Measurements from ENCODE around the gene LIPA. TPM values are rescaled to one million over a fixed set of nuclear protein-coding genes. Genes with fewer than 3 reads are reported as not detected.
"Not testable (repeated sequence)": the region's sequence is repeated elsewhere in the genome, so short reads cannot be mapped to it uniquely, and the experiment has no call there.

LIPA gene
- 10 to 100 TPM; 23.5 to 29.2 TPM for total RNA-seq

DNA sequence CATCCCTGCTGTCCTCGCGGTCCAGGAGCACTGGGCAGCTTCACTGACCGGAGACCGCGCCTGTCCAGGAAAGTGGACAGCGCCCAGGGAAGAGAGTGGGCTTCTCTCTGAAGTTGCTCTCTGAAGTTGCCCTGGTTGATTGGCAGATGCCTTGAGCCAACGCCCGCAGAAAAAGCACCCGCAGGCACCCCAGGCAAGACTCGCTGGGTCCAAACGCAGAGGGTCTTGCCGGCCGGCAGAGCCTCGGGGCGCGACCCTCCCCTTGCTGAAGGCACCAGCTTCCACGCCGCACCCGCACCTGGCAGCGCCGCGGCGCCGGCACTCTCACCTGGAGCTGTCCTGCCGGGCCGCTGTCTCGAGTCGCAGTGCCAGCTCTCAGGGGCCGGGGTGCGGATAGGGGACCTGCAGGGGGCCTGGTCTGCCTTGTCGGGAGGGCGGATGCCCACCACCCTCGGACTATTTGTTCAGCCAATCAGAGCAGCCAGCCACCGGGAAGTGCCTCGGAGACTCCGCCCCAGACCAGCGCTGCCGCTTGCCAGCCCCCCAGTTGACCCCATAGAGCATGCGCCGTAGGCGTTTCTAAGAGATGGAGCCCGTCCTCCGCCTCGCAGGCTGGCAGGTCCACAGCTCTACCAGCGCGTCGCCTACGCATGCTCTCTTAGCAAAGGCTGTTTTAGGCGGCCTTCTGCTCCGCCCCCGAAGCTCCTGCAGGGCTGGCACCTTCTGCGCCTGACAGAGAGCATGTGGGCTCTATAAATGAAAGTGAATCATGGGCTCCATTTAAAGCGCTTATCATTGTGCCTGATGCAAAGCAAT is at the start of gene LIPA:
TSS of gene LIPA (minus strand) at position 367 of the 816 bp plus-strand sequence. CDS start 4,127 bp downstream, outside the sequence.
- POLR2A ChIA-PET: interaction anchor here (0.6 to 1.8 kb wide), 8 partner anchors 22 to 753 kb away, joined by 3 to 11 read pairs (median 4); partner anchors contain the start of genes FAS, IFIT3, IFIT5 and KIF20B
- Mint-ChIP-seq H3K27me3 (ENCODE audit: low read depth) (no peaks in the 10 kb centered on the region), H3K4me1 (ENCODE audit: low read depth) (peaks cover 23% of the 10 kb centered on the region), H3K27ac (peak within 1 kb of the TSS; percentile 39), H3K36me3 (ENCODE audit: low read depth) (peaks cover 19% of the 10 kb centered on the region), H3K9me3 (ENCODE audit: insufficient read depth) (peaks cover 19% of the 10 kb centered on the region), H3K4me3 (peak within 1 kb of the TSS; percentile 88)
- CTCF ChIA-PET: interaction anchor here (0.6 to 2.5 kb wide), 12 partner anchors 11 to 1614 kb away, joined by 3 to 17 read pairs (median 4); partner anchors contain the start of genes CH25H, IFIT1 and IFIT5
- DNase-seq (peak; percentile 97), ATAC-seq (peak; percentile 100)

DNA sequence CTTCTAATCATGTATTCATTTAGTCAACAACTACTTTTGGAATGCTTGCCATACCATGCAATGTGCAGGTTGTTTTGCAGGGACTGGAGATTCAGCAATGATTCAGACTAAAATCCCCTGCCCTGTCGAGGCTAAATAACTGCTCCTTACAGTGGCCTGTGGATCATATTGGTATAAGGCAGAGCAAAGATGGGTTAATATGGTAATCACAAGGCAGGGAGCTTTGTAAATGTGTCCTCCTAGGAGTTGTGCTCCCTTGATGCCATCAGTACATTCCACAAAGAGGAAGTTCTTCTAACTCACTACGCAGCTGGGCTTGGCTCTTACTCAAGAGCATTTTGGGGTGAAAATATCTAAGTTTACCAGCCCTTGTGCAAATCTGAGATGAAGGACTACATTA is 49.7 kb upstream of the LIPA start:
- H3K9me3 Mint-ChIP-seq (ENCODE audit: insufficient read depth): peaks cover 18% of the 10 kb centered on the region
- H3K4me3 Mint-ChIP-seq: peak overlapping the region; percentile 92
- CTCF ChIA-PET: interaction anchor here (0.8 to 4.0 kb wide), 8 partner anchors 26 to 91 kb away, joined by 3 to 18 read pairs (median 4); partner anchors contain the start of genes IFIT1 and IFIT3
- peaks cover 49% of the 10 kb centered on the region for H3K4me1 Mint-ChIP-seq (ENCODE audit: low read depth)
- no peak for DNase-seq
- H3K36me3 Mint-ChIP-seq (ENCODE audit: low read depth): peaks cover 38% of the 10 kb centered on the region
- peak; percentile 14 for ATAC-seq
- POLR2A ChIA-PET: interaction anchor here (0.8 to 3.7 kb wide), 7 partner anchors 22 to 310 kb away, joined by 3 to 23 read pairs (median 7); partner anchors contain the start of genes IFIT1 and IFIT5
- no peaks in the 10 kb centered on the region for H3K27me3 Mint-ChIP-seq (ENCODE audit: low read depth)
- peak overlapping the region; percentile 94 for H3K27ac Mint-ChIP-seq

DNA sequence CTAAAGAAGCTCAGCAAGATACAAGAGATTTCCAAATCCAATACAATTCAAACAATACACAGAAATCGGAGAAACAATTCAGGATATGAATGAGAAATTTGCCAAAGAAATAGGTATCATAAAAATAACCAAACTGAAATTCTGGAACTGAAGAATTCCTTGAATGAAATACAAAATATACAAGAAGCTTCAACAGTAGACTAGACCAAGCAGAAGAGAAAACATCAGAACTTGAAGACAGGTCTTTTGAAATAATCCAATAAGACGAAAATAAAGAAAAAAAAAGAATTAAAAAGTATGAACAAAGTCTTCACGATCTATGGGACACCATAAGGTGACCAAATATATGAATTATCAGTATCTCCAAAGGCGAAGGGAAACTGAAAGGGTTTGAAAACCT is 47.5 kb upstream of the LIPA start:
- CTCF ChIA-PET: no interaction called here
- Mint-ChIP-seq H3K9me3 (ENCODE audit: insufficient read depth) (peaks cover 18% of the 10 kb centered on the region), H3K4me3 (no peak overlapping the region), H3K36me3 (ENCODE audit: low read depth) (peaks cover 21% of the 10 kb centered on the region), H3K27ac (no peak overlapping the region), H3K4me1 (ENCODE audit: low read depth) (peaks cover 63% of the 10 kb centered on the region), H3K27me3 (ENCODE audit: low read depth) (no peaks in the 10 kb centered on the region)
- POLR2A ChIA-PET: interaction anchor here (1.2 kb wide), 1 partner anchor 33 kb away, joined by 5 read pairs; no protein-coding TSS in a partner anchor
- DNase-seq (no peak), ATAC-seq (no peak)

DNA sequence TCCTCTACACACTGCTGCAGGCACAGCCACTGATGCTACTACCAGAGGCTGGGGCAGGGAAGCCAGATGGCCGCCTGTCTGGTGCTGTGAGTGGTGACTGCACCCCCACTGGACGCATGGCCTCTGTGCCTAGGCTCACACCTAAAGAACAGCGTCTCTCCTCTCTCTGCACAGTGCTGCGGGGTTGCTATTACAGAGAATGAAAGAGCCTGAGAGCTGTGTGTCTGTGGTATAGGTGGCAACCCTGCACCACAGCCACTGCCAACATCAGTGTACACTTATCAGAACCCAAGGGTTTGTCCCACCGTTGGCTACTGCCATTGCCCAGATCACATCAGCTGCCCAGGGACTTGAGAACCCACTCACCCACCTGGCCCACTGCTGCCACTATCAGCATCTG is 46.2 kb upstream of the LIPA start:
- Mint-ChIP-seq H3K36me3 (ENCODE audit: low read depth) (peaks cover 16% of the 10 kb centered on the region), H3K27me3 (ENCODE audit: low read depth) (no peaks in the 10 kb centered on the region), H3K27ac (no peak overlapping the region), H3K4me3 (no peak overlapping the region), H3K9me3 (ENCODE audit: insufficient read depth) (peaks cover 18% of the 10 kb centered on the region), H3K4me1 (ENCODE audit: low read depth) (peaks cover 56% of the 10 kb centered on the region)
- ChIA-PET CTCF (no interaction called here), POLR2A (interaction anchor here (1.1 kb wide), 1 partner anchor 30 kb away, joined by 6 read pairs; the partner anchor contains the start of gene IFIT3)
- DNase-seq (no peak), ATAC-seq (no peak)

DNA sequence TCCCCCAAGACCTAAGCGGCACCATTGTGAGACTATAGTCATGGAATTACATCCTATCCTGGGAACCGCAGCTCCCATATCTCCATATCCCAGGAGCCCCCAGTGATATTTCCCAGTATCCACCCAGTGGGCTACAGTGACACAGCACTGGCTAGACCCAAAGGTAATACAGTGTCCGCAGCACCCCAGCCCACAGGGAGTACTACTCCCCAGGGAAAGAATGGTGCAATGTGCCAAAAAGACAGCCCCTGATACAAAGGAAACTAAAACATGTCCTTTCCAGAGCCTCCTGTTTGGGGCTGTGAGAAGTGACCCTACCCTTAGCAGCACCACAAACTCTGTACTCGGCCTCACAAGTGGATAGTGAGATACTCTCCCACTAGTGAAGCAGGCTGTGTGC is 45.8 kb upstream of the LIPA start:
- POLR2A ChIA-PET: interaction anchor here (1.1 kb wide), 1 partner anchor 30 kb away, joined by 6 read pairs; the partner anchor contains the start of gene IFIT3
- no peak for ATAC-seq
- Mint-ChIP-seq H3K9me3 (ENCODE audit: insufficient read depth) (peaks cover 18% of the 10 kb centered on the region), H3K36me3 (ENCODE audit: low read depth) (peaks cover 16% of the 10 kb centered on the region), H3K27ac (no peak overlapping the region), H3K27me3 (ENCODE audit: low read depth) (no peaks in the 10 kb centered on the region), H3K4me3 (no peak overlapping the region), H3K4me1 (ENCODE audit: low read depth) (peaks cover 52% of the 10 kb centered on the region)
- CTCF ChIA-PET: no interaction called here
- no peak for DNase-seq

DNA sequence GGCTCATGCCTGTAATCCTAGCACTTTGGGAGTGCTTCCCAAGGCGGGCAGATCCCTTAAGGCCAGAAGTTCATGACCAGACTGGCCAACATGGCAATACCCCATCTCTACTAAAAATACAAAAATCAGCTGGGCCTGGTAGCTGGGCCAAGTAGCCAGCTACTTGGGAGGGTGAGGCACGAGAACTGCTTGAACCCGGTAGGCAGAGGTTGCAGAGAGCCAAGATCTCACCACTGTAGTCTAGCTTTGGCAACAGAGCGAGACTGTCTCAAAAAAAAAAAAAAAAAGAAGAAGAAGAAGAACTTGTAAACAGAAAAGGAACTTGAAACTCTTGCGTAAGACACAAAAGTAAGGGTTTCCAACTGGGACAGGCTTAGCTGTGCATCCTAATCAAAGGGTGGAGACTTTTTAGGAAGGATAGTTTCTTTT is 44.7 kb upstream of the LIPA start:
- ATAC-seq (no peak), DNase-seq (no peak)
- Mint-ChIP-seq H3K4me3 (peak overlapping the region; percentile 32), H3K4me1 (ENCODE audit: low read depth) (peaks cover 48% of the 10 kb centered on the region), H3K27ac (peak overlapping the region; percentile 23), H3K9me3 (ENCODE audit: insufficient read depth) (peaks cover 18% of the 10 kb centered on the region), H3K36me3 (ENCODE audit: low read depth) (peaks cover 13% of the 10 kb centered on the region), H3K27me3 (ENCODE audit: low read depth) (peaks cover 3% of the 10 kb centered on the region)
- POLR2A ChIA-PET: interaction anchor here (2.0 kb wide), 1 partner anchor 36 kb away, joined by 10 read pairs; no protein-coding TSS in a partner anchor
- CTCF ChIA-PET: interaction anchor here (1.6 kb wide), 1 partner anchor 239 kb away, joined by 3 read pairs; the partner anchor contains the start of gene SLC16A12

DNA sequence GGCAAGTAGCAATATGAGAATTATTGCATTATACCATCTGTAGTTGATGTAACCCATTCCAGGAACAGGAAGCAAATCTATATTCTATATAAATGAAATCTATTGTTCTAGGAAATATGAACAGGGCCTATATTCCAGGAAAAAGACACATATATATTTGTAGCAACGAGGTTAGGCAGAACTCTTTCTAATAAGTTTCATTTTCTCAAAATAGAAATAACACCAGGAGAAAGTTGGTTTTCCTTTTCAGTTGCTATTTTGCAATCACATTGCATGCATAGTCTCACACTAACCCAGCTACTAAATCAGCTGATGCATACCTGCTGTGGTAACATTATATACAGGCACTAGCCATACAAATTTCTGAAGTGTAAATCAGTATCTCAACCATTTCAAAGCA is 44.0 kb upstream of the LIPA start:
- ChIA-PET CTCF (interaction anchor here (1.0 to 2.6 kb wide), 7 partner anchors 32 to 269 kb away, joined by 3 to 20 read pairs (median 3); partner anchors contain the start of genes IFIT1, IFIT3 and SLC16A12), POLR2A (interaction anchor here (0.6 to 2.0 kb wide), 3 partner anchors 32 to 123 kb away, joined by 4 to 10 read pairs (median 6); partner anchors contain the start of gene IFIT3)
- Mint-ChIP-seq H3K27me3 (ENCODE audit: low read depth) (peaks cover 3% of the 10 kb centered on the region), H3K9me3 (ENCODE audit: insufficient read depth) (peaks cover 18% of the 10 kb centered on the region), H3K27ac (peak overlapping the region; percentile 23), H3K4me3 (peak overlapping the region; percentile 32), H3K4me1 (ENCODE audit: low read depth) (peaks cover 44% of the 10 kb centered on the region), H3K36me3 (ENCODE audit: low read depth) (peaks cover 13% of the 10 kb centered on the region)
- DNase-seq: no peak
- peak; percentile 78 for ATAC-seq

DNA sequence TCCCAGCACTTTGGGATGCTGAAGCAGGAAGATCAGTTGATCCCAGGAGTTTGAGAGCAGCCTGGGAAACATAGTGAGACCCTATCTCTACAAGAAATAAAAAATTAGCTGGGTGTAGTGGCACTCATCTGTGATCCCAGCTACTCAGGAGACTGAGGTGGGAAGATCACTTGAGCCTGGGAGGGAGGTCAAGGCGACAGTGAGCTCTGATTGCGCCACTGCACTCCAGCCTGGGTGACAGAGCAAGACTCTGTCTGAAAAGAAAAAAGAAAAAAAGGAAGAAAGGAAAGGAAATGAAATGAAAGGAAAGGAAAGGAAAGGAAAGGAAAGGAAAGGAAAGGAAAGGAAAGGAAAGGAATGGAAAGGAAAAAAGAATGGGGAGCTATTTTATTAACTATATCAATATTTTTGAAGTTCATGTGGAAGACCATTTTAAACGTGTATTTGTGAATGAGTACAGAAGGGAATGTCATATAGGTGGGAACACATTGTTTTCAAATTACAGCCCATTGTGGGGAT is 43.2 kb upstream of the LIPA start:
- CTCF ChIA-PET: interaction anchor here (1.0 to 2.6 kb wide), 8 partner anchors 33 to 270 kb away, joined by 3 to 20 read pairs (median 3); partner anchors contain the start of genes IFIT1, IFIT3 and SLC16A12
- Mint-ChIP-seq H3K9me3 (ENCODE audit: insufficient read depth) (peaks cover 18% of the 10 kb centered on the region), H3K27ac (no peak overlapping the region), H3K36me3 (ENCODE audit: low read depth) (peaks cover 13% of the 10 kb centered on the region), H3K4me1 (ENCODE audit: low read depth) (peaks cover 44% of the 10 kb centered on the region), H3K27me3 (ENCODE audit: low read depth) (peaks cover 3% of the 10 kb centered on the region), H3K4me3 (no peak overlapping the region)
- no peak for ATAC-seq
- no peak for DNase-seq
- POLR2A ChIA-PET: interaction anchor here (1.4 to 2.0 kb wide), 3 partner anchors 33 to 119 kb away, joined by 4 to 10 read pairs (median 6); partner anchors contain the start of genes IFIT3 and IFIT5

DNA sequence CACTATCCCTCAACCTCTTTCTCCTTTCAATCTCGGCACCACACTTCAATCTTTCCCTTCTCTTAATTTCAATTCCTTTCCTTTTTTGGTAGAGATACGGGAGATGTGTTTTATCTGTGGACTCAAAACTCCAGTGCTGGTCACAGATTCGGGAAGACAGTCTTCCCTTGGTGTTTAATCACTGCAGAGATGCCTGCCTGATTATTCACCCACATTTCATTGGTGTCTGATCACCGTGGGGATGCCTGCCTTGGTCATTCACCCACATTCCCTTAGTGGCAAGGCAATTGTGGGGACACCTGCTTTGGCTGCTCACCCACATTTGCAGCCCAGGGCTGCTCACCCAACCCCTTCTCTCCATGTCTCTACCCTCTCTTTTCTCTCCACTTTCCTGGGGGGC is 33.7 kb upstream of the LIPA start:
- H3K4me1 Mint-ChIP-seq (ENCODE audit: low read depth); DNase-seq; CTCF ChIA-PET; H3K4me3 Mint-ChIP-seq; H3K36me3 Mint-ChIP-seq (ENCODE audit: low read depth); POLR2A ChIA-PET; H3K9me3 Mint-ChIP-seq (ENCODE audit: insufficient read depth); H3K27ac Mint-ChIP-seq; ATAC-seq: not testable (repeated sequence)
- peaks cover 17% of the 10 kb centered on the region for H3K27me3 Mint-ChIP-seq (ENCODE audit: low read depth)

DNA sequence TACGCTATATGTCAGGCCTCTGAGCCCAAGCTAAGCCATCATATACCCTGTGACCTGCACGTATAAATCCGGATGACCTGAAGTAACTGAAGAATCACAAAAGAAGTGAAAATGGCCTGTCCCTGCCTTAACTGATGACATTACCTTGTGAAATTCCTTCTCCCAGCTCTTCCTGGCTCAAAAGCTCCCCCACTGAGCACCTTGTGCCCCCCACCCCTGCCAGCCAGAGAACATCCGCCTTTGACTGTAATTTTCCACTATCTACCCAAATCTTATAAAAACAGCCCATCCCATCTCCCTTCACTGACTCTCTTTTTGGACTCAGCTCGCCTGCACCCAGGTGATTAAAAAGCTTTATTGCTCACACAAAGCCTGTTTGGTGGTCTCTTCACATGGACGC is 33.1 kb upstream of the LIPA start:
- H3K27me3 Mint-ChIP-seq (ENCODE audit: low read depth): peaks cover 17% of the 10 kb centered on the region
- H3K4me3 Mint-ChIP-seq; H3K36me3 Mint-ChIP-seq (ENCODE audit: low read depth); CTCF ChIA-PET; DNase-seq; ATAC-seq; H3K9me3 Mint-ChIP-seq (ENCODE audit: insufficient read depth); H3K4me1 Mint-ChIP-seq (ENCODE audit: low read depth); H3K27ac Mint-ChIP-seq; POLR2A ChIA-PET: not testable (repeated sequence)

DNA sequence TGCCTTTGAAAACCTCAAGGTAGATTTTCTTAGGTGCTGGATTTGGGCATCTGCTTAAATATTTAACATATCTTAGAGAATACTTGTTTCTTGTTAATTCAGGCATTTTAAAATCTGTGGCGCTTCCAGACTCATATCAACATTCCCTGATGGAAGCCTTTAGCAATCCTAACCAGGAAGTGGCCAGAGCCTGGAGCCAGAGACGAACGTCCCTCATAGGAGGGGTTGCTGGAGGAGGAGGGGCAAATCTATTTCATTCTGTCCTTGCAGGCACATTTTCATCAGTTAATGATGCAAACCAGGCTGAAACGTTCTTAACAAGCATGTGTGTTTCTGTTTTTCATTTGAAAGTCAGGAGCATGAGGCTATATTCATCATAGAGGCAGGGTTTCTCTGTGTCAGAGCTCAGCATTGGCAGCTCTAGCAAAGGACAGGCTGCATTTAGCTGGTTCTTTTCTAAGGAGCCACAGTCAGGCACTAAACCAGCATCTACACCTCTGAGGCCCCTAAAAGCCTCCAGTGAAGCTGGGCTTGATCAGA is 32.4 kb upstream of the LIPA start:
- no peak overlapping the region for H3K4me3 Mint-ChIP-seq
- ChIA-PET CTCF (interaction anchor here (1.2 kb wide), 1 partner anchor 86 kb away, joined by 5 read pairs; no protein-coding TSS in a partner anchor), POLR2A (no interaction called here)
- no peaks in the 10 kb centered on the region for H3K9me3 Mint-ChIP-seq (ENCODE audit: insufficient read depth)
- no peaks in the 10 kb centered on the region for H3K36me3 Mint-ChIP-seq (ENCODE audit: low read depth)
- DNase-seq (no peak), ATAC-seq (no peak)
- H3K4me1 Mint-ChIP-seq (ENCODE audit: low read depth): no peaks in the 10 kb centered on the region
- H3K27me3 Mint-ChIP-seq (ENCODE audit: low read depth): peaks cover 17% of the 10 kb centered on the region
- no peak overlapping the region for H3K27ac Mint-ChIP-seq
